Loucy (cell line): Measurements from ENCODE around the gene SLC38A3.

Experiments
- H2AFZ ChIP-seq: fragments of 200-600 bp; sonication (generic); 2 replicates; pipeline ENCODE4 v1.6.0; 2016; ENCODE audit warnings: antibody characterized with exemption, mild to moderate bottlenecking, low read length, moderate library complexity
- H3F3A ChIP-seq: fragments of 200-600 bp; 2 replicates; pipeline ENCODE4 v1.6.0; 2016; ENCODE audit warnings: antibody characterized with exemption, low read depth, mild to moderate bottlenecking
- H3K27me3 ChIP-seq: fragments of 200-600 bp; sonication (generic); 2 replicates; pipeline ENCODE4 v1.6.1; 2014; ENCODE audit warnings: low read length, mild to moderate bottlenecking; ENCODE audit not compliant: insufficient read depth, poor library complexity, severe bottlenecking
- H3K36me3 ChIP-seq: fragments of 200-600 bp; sonication (generic); 2 replicates; pipeline ENCODE4 v1.6.1; 2016; ENCODE audit warnings: low read length; ENCODE audit not compliant: insufficient read depth
- H3K4me1 ChIP-seq: fragments of 200-600 bp; sonication (generic); 2 replicates; pipeline ENCODE4 v1.5.1; 2014; ENCODE audit warnings: low read length, mild to moderate bottlenecking; ENCODE audit not compliant: insufficient read depth, poor library complexity, severe bottlenecking
- H3K4me2 ChIP-seq: fragments of 200-600 bp; sonication (generic); 2 replicates; pipeline ENCODE4 v1.6.0; 2014; ENCODE audit warnings: antibody characterized with exemption, low read length, low read depth, mild to moderate bottlenecking; ENCODE audit not compliant: poor library complexity, severe bottlenecking
- H3K4me3 ChIP-seq: fragments of 200-600 bp; sonication (generic); 2 replicates; pipeline ENCODE4 v1.5.1; 2014; ENCODE audit warnings: low read length, mild to moderate bottlenecking, mixed read lengths; ENCODE audit not compliant: poor library complexity, severe bottlenecking
- H3K79me2 ChIP-seq: fragments of 200-600 bp; sonication (generic); 2 replicates; pipeline ENCODE4 v1.6.1; 2014; ENCODE audit warnings: low read length; ENCODE audit not compliant: insufficient read depth
- H3K9ac ChIP-seq: fragments of 200-600 bp; sonication (generic); 2 replicates; pipeline ENCODE4 v1.6.0; 2014; ENCODE audit warnings: mild to moderate bottlenecking, low read depth, low read length, moderate library complexity; ENCODE audit not compliant: poor library complexity, severe bottlenecking
- H3K9me2 ChIP-seq: fragments of 200-600 bp; sonication (generic); replicated peaks from 2 replicates; pipeline ENCODE4 v1.6.1; 2016; ENCODE audit warnings: low read depth, low read length, mixed read lengths
- H3K9me3 ChIP-seq: fragments of 200-600 bp; sonication (generic); 2 replicates; pipeline ENCODE4 v1.6.1; 2014; ENCODE audit warnings: mild to moderate bottlenecking, antibody characterized with exemption, low read length, low read depth; ENCODE audit not compliant: insufficient read depth
- H4K20me1 ChIP-seq: fragments of 200-600 bp; sonication (generic); 2 replicates; pipeline ENCODE4 v1.6.0; 2014; ENCODE audit warnings: antibody characterized with exemption, low read length, mild to moderate bottlenecking; ENCODE audit not compliant: insufficient read depth, poor library complexity, severe bottlenecking
- EZH2phosphoT487 ChIP-seq: fragments of 200-600 bp; IDR thresholded peaks from 2 replicates; pipeline ENCODE4 v1.6.1; 2018; ENCODE audit warnings: antibody characterized with exemption, mild to moderate bottlenecking, moderate library complexity, borderline replicate concordance
- TF ChIP-seq, protein P1 (sequence below): fragments of 200-600 bp; sonication (generic); conservative IDR thresholded peaks from 2 replicates; pipeline ENCODE4 v1.5.1; 2014; ENCODE audit warnings: mild to moderate bottlenecking, antibody characterized with exemption, low read length

The SLC38A3 gene

DNA sequence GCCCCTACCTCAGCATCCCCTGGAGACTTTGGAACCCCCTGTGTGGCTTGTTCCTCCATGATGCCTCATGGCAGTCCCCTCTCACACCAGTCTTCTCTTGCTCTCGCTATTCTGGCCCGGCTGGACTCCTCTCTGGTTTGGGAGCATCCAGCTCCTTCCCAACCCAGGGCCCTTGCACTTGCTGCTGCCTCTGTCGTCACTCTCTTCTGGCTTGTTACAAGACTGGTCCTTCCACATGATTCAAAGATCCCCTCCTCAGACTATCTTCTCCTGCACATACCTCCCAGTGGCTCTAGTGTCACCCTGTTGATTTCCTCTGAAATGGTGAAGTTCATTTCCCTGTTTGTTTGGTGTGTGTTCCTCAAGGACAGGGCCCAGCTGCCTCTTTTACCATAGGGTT, 24.4 kb downstream of the SLC38A3 start:
- H3K4me3 ChIP-seq, result no peak overlapping the region
- no peaks in the 10 kb centered on the region for H3K9me3 ChIP-seq
- no peak overlapping the region for H3K9ac ChIP-seq
- H3K9me2 ChIP-seq, result no peaks in the 10 kb centered on the region
- TF ChIP-seq, protein P1, sequence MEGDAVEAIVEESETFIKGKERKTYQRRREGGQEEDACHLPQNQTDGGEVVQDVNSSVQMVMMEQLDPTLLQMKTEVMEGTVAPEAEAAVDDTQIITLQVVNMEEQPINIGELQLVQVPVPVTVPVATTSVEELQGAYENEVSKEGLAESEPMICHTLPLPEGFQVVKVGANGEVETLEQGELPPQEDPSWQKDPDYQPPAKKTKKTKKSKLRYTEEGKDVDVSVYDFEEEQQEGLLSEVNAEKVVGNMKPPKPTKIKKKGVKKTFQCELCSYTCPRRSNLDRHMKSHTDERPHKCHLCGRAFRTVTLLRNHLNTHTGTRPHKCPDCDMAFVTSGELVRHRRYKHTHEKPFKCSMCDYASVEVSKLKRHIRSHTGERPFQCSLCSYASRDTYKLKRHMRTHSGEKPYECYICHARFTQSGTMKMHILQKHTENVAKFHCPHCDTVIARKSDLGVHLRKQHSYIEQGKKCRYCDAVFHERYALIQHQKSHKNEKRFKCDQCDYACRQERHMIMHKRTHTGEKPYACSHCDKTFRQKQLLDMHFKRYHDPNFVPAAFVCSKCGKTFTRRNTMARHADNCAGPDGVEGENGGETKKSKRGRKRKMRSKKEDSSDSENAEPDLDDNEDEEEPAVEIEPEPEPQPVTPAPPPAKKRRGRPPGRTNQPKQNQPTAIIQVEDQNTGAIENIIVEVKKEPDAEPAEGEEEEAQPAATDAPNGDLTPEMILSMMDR, result no peak
- no peaks in the 10 kb centered on the region for H3K27me3 ChIP-seq
- H3F3A ChIP-seq, result no peaks in the 10 kb centered on the region
- no peaks in the 10 kb centered on the region for H3K36me3 ChIP-seq
- no peaks in the 10 kb centered on the region for H3K79me2 ChIP-seq
- no peak overlapping the region for H2AFZ ChIP-seq
- peaks cover 13% of the 10 kb centered on the region for H3K4me1 ChIP-seq
- H3K4me2 ChIP-seq, result no peak overlapping the region
- no peaks in the 10 kb centered on the region for H4K20me1 ChIP-seq

DNA sequence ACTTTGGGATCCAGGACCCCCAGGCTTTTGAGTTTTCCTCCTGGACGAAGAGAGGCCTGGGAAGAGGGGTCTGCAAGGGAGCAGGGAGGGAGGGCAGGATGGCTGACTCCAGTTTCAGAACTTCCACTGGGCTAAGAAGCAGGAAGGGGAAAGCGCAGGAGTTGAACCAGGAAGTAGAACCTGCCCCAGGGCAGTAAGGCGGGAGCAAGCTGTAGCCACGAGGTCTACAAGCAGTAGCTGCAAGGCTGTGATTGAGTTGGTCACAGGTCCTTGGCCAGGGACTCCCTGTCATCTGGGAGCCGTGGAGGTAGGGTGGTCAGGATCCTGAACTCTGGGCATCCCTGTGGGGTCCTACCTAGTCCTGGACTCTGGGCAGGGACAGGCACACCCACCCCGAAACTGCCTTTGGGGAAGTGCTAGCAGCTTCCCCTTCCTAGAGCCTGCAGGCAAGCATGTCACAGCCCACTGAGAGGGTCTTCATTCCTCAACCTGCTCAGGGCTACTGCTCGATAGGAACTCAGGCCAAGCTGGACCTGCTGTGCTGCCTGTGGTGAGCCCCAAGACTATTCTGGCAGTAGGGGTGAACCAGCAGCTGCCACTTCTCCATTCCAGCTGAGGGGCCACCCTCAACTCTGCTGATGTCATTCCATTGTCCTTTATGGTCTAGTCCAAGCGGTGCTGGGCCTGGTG, 25.2 kb downstream of the SLC38A3 start:
- Histone ChIP-seq H3K4me3 (no peak overlapping the region), H3K27me3 (no peaks in the 10 kb centered on the region), H3K9ac (no peak overlapping the region), H3K9me2 (no peaks in the 10 kb centered on the region), H3K36me3 (no peaks in the 10 kb centered on the region), H3K4me2 (no peak overlapping the region), H4K20me1 (no peaks in the 10 kb centered on the region), H3K9me3 (no peaks in the 10 kb centered on the region), H3K79me2 (peaks cover 3% of the 10 kb centered on the region; the same call in 1 of the 2 replicates), H3K4me1 (peaks cover 20% of the 10 kb centered on the region), H2AFZ (no peak overlapping the region), H3F3A (no peaks in the 10 kb centered on the region)
- TF ChIP-seq, protein P1, result no peak
- no peak for TF ChIP-seq EZH2phosphoT487

DNA sequence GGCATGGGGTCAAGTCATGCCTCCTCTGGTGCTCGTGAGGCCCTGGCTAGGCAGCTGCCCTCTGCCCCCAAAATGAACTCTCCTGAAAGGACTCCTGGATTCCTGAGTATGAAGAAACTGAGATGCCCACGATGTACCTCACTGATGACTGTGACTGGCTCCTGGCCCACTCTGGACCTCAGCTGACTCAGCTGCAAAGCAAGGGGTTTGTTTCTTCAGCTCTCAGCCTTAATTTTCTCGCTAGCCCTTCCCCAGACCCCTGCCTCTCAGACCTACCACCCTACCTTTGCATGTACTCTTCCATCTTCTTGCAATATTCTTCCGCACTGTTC, 25.7 kb downstream of the SLC38A3 start:
- H4K20me1 ChIP-seq, result no peaks in the 10 kb centered on the region
- no peaks in the 10 kb centered on the region for H3K36me3 ChIP-seq
- H3K4me3 ChIP-seq, result no peak overlapping the region
- H3K4me1 ChIP-seq, result peaks cover 23% of the 10 kb centered on the region
- no peak overlapping the region for H3K9ac ChIP-seq
- peaks cover 3% of the 10 kb centered on the region; the same call in 1 of the 2 replicates for H3K79me2 ChIP-seq
- no peaks in the 10 kb centered on the region for H3K9me2 ChIP-seq
- no peaks in the 10 kb centered on the region for H3F3A ChIP-seq
- no peaks in the 10 kb centered on the region for H3K27me3 ChIP-seq
- TF ChIP-seq EZH2phosphoT487, result no peak
- TF ChIP-seq, protein P1, result no peak
- no peak overlapping the region for H3K4me2 ChIP-seq
- no peak overlapping the region for H2AFZ ChIP-seq
- no peaks in the 10 kb centered on the region for H3K9me3 ChIP-seq
